LNCAP (cell line): ENCODE data around the gene ATP6V1B1.

Experiments used
- TF ChIP-seq, protein P1 (sequence below): fragments of 450-650 bp; IDR thresholded peaks from 2 replicates; pipeline ENCODE4 v1.5.1; 2017; ENCODE audit warnings: mild to moderate bottlenecking

Gene ATP6V1B1

DNA sequence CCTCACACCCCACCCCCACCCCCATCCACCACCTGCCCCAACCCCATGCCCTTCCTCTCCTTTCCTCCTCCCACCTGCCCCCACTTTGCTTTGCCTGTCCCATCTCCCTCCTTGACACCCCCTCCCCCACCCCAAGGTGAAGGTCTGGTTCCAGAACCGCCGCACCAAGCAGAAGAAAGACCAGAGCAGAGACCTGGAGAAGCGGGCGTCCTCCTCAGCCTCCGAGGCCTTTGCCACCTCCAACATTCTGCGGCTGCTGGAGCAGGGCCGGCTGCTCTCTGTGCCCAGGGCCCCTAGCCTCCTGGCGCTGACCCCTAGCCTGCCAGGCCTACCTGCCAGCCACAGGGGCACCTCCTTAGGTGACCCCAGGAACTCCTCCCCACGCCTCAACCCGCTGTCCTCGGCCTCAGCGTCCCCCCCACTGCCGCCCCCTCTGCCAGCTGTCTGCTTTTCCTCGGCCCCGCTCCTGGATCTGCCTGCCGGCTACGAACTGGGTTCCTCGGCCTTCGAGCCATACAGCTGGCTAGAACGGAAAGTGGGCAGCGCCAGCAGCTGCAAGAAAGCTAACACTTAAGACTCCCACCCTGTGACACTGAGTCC lies 3.0 kb upstream of the ATP6V1B1 start:
- TF ChIP-seq, protein P1, sequence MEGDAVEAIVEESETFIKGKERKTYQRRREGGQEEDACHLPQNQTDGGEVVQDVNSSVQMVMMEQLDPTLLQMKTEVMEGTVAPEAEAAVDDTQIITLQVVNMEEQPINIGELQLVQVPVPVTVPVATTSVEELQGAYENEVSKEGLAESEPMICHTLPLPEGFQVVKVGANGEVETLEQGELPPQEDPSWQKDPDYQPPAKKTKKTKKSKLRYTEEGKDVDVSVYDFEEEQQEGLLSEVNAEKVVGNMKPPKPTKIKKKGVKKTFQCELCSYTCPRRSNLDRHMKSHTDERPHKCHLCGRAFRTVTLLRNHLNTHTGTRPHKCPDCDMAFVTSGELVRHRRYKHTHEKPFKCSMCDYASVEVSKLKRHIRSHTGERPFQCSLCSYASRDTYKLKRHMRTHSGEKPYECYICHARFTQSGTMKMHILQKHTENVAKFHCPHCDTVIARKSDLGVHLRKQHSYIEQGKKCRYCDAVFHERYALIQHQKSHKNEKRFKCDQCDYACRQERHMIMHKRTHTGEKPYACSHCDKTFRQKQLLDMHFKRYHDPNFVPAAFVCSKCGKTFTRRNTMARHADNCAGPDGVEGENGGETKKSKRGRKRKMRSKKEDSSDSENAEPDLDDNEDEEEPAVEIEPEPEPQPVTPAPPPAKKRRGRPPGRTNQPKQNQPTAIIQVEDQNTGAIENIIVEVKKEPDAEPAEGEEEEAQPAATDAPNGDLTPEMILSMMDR = no peak

DNA sequence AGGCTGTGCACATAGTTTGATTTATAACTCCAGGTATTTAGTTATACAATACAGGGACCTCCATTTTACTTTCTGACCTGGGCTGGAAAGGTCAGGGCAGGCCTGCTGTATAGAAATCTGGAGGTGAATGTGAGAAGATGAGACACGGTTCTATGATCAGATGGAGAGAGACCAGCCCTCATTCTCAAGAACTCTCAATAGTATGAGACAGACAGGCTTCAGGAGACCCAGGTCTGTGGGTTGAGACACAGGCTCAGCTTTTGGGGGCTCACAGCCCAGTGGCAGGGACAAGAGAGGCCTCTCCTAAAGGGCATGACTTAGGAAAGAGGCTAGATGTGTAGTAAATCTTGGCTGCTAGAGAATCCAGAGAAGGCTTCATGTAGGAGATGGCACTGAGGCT lies 719 bp upstream of the ATP6V1B1 start:
- TF ChIP-seq, protein P1 = no peak

GRCh38 chr2:70936165-70936978 lies 672 bp downstream of the ATP6V1B1 start:
- TF ChIP-seq, protein P1 = no peak

- TF ChIP-seq, protein P1 = no peak
Observed at GRCh38 chr2:70936979-70937811, 1.5 kb downstream of the ATP6V1B1 start.

DNA sequence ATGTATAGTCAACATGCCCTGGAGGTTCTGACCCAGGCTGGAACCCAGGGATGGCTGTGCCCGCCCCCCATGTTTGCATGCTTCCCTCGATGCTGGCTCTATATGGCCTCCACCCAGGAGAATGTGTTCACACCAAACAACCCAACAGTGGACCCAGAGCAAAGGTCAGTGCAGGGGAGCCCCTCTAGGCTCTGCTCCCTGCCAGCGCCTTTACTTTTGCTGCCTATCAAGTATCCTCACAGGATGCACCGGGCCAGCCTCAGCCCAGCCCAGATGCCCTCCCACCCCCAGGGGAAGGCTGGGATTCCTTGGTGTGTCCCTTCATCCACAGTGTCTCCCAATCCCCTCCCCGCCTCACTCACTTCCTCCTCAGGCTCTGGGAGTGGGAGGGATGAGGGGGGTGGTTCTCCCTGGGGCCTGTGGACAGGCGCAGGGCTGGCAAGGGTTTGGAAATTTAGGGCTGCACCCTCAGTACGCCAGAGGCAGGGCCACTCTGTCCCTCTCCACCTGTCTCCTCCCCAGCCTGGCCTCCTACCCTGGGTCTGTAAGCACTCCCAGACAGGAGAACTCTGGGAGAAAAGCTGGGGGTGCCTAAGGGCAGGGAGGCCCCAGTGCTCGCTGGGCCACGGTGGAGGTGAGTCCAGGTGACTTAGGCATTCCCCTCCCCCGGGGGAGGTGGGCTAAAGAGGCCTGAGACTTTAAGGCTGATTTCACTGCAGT lies 2.3 kb downstream of the ATP6V1B1 start:
- TF ChIP-seq, protein P1 = no peak

- TF ChIP-seq, protein P1 = no peak
Observed at GRCh38 chr2:70938586-70938950, 2.9 kb downstream of the ATP6V1B1 start.
